GM03348 (cell line): ENCODE results near the gene SRGAP2C.
"Not testable (repeated sequence)": the region's sequence is repeated elsewhere in the genome, so short reads cannot be mapped to it uniquely, and the experiment has no call there.

Experiments
- DNase-seq: peaks from one replicate; pipeline ENCODE4 v3.0.0; 2012; ENCODE audit warnings: low spot score

SRGAP2C gene

GRCh38 chr1:121186191-121186590, 1.4 kb downstream of the SRGAP2C start:
- DNase-seq = not testable (repeated sequence)

- not testable (repeated sequence) for DNase-seq
Observed at GRCh38 chr1:121187914-121188313, 3.1 kb downstream of the SRGAP2C start.

- not testable (repeated sequence) for DNase-seq
Observed at GRCh38 chr1:121192512-121192911, 7.7 kb downstream of the SRGAP2C start.

- DNase-seq = not testable (repeated sequence)
Observed at GRCh38 chr1:121197095-121197882, 12.5 kb downstream of the SRGAP2C start.

GRCh38 chr1:121199763-121200162, 15.0 kb downstream of the SRGAP2C start:
- DNase-seq = not testable (repeated sequence)

- not testable (repeated sequence) for DNase-seq
Observed at GRCh38 chr1:121200232-121200631, 15.5 kb downstream of the SRGAP2C start.

GRCh38 chr1:121200985-121201981, 16.5 kb downstream of the SRGAP2C start:
- not testable (repeated sequence) for DNase-seq

GRCh38 chr1:121202986-121203385, 18.2 kb downstream of the SRGAP2C start:
- DNase-seq = not testable (repeated sequence)

- not testable (repeated sequence) for DNase-seq
Observed at GRCh38 chr1:121205786-121206711, 21.3 kb downstream of the SRGAP2C start.

GRCh38 chr1:121207328-121207727, 22.6 kb downstream of the SRGAP2C start:
- not testable (repeated sequence) for DNase-seq

- DNase-seq = not testable (repeated sequence)
Observed at GRCh38 chr1:121208375-121208774, 23.6 kb downstream of the SRGAP2C start.

GRCh38 chr1:121210778-121211177, 26.0 kb downstream of the SRGAP2C start:
- not testable (repeated sequence) for DNase-seq

- DNase-seq = not testable (repeated sequence)
Observed at GRCh38 chr1:121213491-121213890, 28.7 kb downstream of the SRGAP2C start.

- DNase-seq = not testable (repeated sequence)
Observed at GRCh38 chr1:121214544-121215156, 29.9 kb downstream of the SRGAP2C start.

- DNase-seq = not testable (repeated sequence)
Observed at GRCh38 chr1:121215699-121216417, 31.1 kb downstream of the SRGAP2C start.

- not testable (repeated sequence) for DNase-seq
Observed at GRCh38 chr1:121216676-121217075, 31.9 kb downstream of the SRGAP2C start.

GRCh38 chr1:121221770-121222169, 37.0 kb downstream of the SRGAP2C start:
- not testable (repeated sequence) for DNase-seq

GRCh38 chr1:121224714-121225113, 39.9 kb downstream of the SRGAP2C start:
- DNase-seq = not testable (repeated sequence)

- not testable (repeated sequence) for DNase-seq
Observed at GRCh38 chr1:121226295-121226904, 41.6 kb downstream of the SRGAP2C start.

- DNase-seq = not testable (repeated sequence)
Observed at GRCh38 chr1:121226925-121227324, 42.1 kb downstream of the SRGAP2C start.
